Activated CD4-positive, alpha-beta T cell treated with anti-CD3 and anti-CD28 coated beads for 24 hours (primary cell): ENCODE data around the gene HECTD3.
"Not testable (repeated sequence)": the region's sequence is repeated elsewhere in the genome, so short reads cannot be mapped to it uniquely, and the experiment has no call there.

ENCODE experiments used
- DNase-seq, 2 donors: peaks; one replicate each; pipeline ENCODE4 v3.0.0-alpha.2; 2020; ENCODE audit warnings: low read depth in 2 of 2

The HECTD3 gene

GRCh38 chr1:44988531-44989156 is 22.5 kb downstream of the HECTD3 start:
- no peak for DNase-seq

- no peak for DNase-seq
These were observed 25.3 kb downstream of the HECTD3 start for GRCh38 chr1:44985747-44986359.

- DNase-seq: not testable (repeated sequence)
These were observed 33.8 kb downstream of the HECTD3 start for GRCh38 chr1:44977372-44977771.

GRCh38 chr1:44976252-44976651 is 34.9 kb downstream of the HECTD3 start:
- DNase-seq: no peak

- DNase-seq: no peak
These were observed 37.5 kb downstream of the HECTD3 start for GRCh38 chr1:44973645-44974044.

GRCh38 chr1:44970317-44970716 is 40.8 kb downstream of the HECTD3 start:
- no peak for DNase-seq

GRCh38 chr1:44964396-44964795 is 46.7 kb downstream of the HECTD3 start:
- DNase-seq: no peak

- no peak for DNase-seq
These were observed 48.4 kb downstream of the HECTD3 start for GRCh38 chr1:44962729-44963128.

- DNase-seq: not testable (repeated sequence)
These were observed 49.1 kb downstream of the HECTD3 start for GRCh38 chr1:44962022-44962421.

GRCh38 chr1:44957566-44957965 is 53.6 kb downstream of the HECTD3 start:
- DNase-seq: not testable (repeated sequence)

- DNase-seq: not testable (repeated sequence)
These were observed 55.0 kb downstream of the HECTD3 start for GRCh38 chr1:44956077-44956476.
